HG03521 (cell line): ENCODE results near the gene SLC19A1.

Experiments used
- ATAC-seq: cut with Tn5 transposase; IDR thresholded peaks from one replicate; pipeline ENCODE4 v1.9.1; 2021; ENCODE audit warnings: mild to moderate bottlenecking, moderate library complexity; ENCODE audit not compliant: unreplicated experiment

SLC19A1 gene

DNA sequence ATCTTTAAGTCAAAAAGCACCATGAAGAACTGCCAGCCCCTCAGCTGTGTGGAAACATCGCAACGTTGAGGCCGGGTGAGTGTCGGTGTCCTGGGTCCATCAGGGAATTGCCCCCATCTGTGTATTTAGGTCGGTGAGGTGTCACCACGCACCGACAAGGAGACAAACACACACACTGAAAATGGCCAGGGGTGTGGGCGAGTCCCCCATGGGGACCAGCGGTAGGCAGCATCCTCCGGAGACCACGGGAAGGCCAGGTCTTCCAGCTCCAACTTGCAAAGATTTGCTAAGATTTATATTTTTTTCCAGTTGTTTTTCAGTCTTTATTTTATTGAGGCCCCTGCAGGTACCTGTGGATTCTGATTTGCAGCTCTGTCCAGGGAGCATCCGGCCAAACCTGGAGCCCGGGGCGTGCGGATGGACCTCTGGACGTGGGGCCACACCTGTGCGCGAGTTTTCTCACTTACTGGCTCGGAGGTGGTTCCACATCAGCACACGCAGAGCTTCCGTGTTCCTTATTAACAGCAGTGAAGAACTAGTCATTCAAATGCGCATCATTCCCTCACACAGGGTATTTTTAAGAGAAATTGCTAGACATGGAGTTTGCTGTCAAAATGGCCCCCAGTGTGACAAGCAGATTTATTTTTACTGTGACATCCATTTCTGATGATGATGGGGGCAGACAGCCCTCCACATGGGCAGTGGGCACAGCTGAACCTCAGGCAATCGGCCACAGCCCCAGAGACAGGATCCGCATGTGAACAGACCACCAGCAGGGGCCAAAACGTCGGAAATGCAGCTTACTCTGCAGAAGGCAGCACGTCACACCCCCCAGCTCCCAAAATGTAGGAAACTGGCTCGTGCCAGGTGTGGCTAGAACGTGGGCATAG, 17.2 kb upstream of the SLC19A1 start:
- no peak for ATAC-seq

DNA sequence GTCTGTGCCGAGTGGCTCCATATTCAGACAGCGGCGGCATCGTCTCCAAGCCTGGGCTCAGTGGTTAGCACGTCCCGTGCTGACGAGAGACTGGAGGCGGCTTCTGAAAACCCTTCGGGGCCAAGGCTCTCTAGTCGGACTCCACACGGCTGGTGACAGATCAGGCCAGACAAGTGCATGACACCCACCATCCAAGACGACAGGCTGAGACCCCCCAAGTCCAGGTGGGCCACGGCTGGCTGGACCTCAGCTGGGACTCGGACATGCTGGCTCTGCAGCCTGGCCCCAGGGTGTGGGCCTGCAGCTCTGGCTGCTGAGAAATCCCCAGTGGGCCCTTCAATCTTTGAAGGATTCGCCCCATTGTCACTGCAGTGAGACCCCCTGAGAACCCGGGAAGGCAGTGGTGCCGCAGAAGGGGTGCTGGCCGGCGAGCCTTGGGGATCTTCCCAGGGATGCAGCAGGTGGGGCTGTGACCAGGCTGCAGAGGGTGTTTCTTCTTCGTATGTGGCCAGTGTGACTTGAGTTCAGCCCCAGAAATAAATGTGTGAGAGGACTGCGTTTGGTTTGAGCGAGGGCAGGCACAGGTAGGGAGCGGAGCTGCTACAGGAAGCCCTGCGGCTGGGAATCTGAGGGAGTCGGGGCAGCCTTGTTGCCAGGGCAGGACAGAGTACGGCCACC, 15.9 kb upstream of the SLC19A1 start:
- no peak for ATAC-seq

DNA sequence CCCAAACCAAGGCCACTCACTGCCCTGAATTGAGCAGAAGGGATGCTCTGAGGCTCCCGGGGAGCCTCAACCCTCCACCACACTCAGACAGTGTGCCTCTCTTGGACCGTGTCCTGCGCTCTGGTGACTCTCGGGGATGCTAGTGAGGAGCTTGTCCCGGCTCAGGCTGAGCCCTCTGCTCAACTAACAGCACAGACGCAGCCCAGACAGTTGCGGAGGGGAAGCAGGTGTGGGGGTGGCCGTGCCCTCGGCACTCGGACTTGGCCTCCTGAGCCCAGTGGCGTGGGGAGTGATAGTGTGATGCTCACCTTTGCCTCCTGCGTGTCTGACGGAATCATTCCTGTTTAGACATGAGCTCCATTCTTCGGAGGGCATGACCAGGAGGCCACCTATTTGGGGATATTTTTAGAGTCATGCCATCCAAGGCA, 15.4 kb upstream of the SLC19A1 start:
- ATAC-seq = no peak

DNA sequence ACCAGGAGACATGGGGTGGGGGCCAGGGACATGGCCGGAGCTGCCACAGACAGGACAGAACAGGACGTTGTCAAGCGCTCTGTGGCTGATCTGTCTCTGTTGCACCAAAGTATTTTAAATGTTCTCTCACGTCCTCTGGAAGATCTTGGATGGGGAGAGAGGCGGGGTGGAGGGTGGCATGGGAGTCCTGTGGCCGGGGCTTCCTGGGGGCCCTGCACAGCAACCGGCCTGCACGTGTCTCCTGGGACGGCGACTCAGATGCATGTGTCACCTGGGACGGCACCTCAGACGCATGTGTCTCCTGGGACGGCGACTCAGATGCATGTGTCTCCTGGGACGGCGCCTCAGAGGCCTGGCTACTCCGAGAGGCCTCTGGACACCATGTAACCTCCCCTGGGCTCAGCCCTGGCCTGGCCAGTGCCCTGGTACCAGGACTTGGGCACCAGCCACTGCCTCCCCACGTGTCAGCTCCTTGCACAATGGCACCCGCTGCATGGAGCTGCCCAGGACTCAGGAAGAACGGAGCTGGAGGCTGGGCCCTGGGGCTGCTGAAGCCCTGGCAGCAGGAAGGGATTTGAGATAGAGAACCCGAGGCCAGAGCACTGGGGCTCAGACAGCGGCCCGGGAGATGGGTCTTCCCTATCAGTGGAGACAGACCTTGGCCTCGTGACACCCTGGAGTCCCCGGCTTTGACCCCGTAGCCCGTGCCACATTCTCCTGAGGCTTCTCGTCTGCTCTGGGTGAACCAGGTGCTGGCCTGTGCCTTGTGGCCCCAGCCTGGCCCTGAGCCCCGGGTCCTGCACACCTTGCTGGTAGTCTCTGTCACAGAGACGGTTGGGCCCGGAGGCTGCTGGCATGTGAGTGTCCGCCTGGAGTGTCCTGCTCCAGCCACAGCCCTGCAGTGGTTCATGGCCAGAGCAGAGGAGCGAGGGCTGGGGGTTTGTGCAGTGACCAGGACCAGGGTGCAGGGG, 14.7 kb upstream of the SLC19A1 start:
- no peak for ATAC-seq

DNA sequence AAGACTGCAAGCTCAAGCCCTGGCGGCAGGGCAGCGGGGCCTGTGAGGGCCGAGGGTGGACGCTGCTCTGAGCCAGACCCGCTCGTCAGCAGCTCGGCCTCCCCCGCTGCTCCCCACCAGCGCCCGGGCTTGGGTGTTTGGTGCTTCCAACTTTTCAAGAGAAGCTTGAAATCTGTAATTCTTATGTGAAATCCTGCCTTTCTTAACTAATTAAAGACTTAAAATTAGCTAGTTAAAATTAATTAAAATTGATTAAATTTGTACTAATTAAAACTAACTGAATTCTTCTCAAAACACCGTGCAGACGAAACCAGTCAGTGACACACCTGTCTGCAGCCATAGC, 14.0 kb upstream of the SLC19A1 start:
- ATAC-seq = no peak

DNA sequence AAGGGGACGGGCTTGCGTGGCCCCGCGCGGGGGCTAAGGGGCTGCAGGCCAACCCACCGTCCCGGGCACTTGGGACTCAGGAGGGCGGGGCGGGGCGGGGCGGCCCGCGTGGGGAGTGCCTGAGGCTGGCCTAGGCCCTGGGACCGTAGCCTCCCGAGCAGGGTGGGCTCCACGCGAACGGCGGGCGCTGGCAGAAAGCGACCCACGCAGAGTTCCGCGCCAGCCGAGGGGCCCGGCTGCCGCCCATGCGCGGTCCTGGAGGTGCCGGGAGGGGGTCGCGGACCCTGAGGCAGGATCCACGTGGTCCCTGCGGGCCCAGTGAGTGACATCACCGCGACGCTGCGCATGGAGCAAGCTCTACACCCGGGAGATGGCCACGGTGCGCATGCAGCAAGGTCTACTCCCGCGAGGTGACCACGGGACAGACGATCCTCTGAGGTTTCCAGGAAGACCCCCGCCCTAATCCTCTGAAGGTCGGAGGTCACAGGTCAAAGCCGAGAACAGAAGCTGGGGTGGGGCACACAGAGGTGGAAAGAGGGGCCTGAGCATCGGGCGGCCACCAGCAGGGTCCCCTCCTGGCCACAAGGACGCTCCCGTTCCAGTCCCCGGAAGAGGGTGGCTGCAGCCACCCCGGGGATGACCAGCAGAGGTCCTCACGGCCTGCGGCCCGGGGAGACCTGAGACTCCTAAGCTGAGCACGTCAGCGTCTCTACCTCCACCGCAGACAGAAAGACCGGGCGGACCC, 13.5 kb upstream of the SLC19A1 start:
- no peak for ATAC-seq

DNA sequence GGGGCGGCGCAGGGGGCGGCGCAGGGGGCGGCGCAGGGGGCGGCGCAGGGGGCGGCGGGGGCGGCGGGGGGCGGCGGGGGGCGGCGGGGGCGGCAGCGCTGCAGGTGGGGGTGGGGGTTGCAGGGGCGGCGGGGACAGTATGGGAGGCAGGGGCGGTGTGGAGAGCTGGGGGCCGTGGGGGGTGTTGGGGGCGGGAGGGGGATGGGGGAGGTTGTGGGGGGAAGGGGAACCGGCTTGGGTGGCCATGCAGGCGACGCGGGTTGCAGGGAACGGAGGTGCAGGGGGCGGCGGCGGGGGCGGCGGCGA, 13.0 kb upstream of the SLC19A1 start:
- ATAC-seq = no peak

DNA sequence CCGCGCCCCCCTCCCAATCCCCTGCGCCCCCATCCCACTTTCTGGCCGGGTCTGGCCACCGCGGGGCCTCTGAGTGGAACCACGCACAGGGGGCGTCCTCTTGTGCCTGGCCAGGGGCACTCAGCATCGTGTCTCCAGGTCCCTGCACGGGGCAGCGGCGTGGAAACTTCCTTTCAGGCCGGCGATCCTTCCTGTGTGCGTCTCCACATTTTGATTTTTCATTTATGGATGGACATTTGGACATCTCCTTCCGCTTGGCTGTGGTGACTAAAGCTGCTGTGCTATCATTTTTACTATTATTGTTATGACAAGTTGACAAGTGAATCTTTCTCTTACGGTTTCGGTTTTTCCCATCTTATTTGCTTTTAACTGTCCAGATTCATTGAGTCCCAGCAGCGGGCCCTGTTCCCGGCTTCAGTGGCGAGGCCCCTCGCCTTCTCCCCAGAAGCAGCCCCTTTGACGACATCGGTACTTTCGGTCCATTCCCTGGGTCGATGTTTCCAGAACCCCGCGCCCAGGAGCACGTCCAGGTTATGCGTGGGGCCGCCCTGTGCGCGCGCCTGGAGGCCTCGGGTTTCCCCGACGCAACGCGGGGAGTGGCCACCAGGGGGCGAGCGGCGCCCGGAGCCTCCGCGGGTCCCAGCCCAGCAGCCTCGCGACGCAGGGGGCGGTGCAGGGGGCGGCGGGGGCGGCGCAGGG, 12.4 kb upstream of the SLC19A1 start:
- ATAC-seq = no peak

DNA sequence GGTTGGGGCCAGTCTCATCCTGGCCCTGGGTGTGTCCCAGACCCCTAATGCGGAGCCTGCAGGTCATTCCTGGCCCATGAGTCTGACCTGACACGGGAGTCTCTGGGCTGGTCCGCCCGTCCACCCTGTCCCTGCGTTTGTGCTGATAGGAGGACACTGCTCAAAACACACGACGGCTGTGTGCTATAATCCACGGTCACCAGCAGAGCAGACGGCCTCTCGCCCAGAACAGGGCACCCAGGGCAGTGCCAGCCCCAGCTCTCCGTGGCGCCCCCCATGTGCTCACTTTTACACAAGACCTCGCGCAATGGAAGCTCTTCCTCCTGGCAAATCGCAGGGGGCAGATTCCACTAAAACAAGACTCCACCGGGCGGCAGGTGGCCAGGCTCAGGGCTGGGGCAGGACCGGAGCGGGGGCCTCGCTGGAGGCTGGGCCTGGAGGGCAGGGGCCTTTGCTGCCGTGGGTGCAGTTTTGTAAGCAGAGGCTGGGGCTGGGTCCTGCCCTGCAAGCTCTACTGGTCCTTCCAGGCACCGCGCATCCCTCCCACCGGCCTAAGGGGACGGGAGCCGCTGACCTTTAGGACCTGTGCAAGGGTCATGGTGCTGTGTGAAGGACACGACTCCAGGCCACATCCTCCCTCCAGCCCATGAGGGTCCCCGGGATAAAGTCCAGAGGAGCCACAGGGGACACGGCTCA, 10.6 kb upstream of the SLC19A1 start:
- no peak for ATAC-seq

DNA sequence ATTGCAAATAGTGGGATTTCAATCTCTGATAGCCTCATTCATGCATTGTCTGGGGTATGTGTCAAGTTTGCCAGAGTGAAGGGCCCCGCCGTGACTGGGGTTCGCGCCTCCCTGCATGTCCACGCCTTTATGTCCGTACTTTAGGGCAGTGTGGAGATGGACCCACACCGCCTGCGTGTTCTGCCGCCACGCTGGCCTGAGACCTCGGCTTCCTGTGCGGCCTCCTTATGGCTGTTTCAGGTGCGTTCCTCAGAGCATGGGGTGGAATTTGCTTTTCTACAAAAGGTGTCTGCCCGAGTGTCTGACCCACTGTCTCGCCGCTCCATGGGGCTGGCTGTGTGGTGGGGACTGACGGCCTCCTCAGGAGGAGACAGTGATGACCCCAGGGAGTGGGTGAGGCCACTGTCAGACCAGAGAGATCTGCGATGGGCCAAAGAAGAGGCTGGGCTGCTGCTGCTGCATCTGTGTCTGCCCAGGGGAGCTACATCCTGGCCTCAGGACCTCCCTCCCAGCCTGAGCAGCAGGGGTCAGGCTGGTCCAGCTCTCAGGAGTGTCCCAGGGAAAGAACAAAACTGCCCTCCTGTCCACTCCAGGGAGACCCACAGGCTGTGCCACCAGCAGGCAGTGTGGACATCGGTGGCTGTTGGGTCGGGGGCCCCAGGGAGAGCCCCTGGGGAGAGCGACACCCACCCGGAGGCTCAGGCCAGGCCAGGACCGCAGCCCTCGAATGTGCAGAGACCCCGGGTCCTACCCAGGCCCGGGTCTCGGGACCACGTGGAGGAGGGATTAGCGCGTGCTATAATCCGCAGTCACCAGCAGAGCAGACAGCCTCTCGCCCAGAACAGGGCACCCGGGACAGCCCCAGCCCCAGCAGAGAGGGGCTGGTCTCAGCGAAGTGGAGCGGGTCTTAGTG, 9.8 kb upstream of the SLC19A1 start:
- ATAC-seq = no peak

DNA sequence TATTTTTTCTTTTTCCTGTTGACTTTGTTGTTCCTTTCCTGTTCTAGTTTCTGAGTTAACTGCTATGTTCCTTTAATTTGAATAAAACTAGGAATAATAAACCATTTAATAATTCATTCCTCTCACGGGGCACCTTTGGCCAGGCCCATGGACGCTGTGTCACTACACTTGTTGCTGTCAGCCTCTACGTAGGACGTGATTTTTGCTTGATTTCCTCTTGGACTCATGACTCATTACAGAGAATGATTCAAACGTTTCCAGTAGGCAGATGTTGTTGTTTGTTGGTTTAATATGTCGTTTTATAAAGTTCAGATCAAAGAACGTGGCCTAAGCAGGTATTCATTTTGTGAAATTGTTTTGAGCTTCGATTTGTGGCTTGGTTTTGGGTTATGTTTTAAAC, 9.1 kb upstream of the SLC19A1 start:
- ATAC-seq = no peak

DNA sequence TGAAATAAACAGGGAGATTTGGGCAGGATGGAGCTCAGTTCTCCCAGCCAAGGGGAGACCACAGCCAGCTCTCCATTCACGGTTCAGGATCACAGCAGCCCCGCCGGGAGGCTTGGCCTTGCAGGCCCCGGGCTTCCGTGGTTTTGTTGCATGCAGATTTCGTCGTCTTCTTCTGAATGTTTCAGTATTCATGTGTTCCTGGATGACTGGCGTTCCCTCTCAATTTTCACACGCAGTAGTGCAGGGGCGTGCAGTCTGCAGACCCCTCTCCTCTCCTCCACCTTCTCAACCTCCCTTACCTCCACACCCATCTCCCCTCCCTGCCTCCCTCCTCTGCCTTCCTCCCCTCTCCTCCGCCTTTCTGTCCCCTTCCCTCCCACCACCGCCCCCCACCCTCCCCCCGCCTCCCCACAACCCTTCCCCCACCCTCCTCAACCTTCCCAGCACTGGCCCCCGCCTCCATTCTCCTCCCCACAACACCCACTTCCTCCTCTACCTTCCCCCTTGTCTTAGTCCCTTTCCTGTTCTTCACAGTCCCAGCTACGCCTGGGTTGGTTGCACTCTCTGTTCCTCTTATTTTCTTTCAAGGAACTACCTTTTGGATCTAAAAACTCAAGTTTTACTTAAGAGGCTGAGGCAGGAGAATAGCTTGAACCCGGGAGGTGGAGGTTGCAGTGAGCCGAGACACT, 8.4 kb upstream of the SLC19A1 start:
- no peak for ATAC-seq

DNA sequence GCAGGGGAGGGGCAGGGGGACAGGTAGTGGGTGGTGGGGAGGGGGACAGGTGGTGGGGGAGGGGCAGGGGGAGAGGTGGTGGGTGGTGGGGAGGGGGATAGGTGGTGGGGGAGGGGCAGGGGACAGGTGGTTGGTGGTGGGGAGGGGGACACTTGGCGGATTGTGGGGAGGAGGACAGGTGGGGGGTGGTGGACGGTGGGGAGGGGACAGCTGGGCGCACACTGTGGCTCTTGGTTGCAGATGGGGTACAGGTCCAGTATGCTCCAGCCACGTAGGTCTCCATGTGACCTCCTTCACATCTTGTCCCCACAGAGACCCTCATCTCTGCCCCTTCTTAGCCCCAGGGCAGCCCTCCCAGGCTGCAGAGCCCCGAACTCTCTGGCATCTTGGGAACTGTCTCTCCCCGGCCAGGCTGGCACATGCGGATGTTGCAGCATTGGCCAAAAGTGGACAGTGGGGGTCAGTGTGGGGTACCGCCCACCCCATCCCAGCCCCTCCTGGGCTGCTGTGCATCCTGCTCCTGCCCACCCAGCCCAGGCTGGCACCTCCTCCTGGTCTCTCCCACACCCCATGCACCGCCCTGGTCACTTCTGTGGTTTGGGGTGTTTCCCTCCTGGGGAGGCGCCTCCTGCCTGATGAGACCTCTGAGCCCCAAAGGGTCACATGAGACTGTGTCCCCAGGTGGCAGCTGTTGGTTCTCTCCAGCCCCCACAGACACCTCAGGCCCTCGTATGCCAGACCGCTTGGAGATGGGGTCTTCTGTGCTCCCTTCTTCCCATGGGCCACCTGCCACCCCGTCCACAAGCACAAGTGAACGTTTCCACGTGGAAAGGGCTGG, 7.6 kb upstream of the SLC19A1 start:
- no peak for ATAC-seq

DNA sequence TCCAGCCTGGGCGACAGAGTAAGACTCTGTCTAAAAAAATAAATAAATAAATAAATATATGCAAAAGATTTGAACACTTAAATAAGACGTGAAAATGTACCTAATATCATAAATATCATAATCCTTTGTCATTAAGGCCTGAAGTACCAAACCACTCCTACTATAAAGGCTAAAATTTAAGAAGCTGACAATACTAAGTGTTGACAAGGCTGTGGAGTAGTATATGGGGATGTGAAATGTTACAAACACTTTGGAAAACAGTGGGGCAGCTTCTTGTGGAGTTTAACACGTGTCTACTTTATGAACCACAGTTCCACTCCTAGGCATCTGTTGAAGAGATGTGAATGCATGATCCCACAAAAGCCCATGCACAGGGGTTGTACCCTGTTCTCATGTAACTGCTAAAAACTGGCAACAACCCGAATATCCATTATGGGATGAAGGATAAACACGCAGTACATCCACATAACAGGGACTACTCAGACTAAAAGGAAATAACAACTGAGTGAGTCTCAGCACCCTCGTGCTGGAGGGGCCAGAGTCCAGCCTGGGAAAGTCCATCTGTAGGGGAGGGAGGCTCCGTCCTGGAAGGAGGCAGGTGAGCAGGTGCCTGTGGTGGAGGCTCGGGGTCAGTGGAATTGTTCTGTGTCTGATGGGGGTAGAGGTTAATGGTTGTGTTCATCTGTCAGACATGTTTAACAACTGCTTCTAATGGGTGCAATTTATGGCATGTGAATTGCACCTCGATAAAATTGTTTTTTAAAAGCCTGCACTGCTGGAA, 6.7 kb upstream of the SLC19A1 start:
- no peak for ATAC-seq

DNA sequence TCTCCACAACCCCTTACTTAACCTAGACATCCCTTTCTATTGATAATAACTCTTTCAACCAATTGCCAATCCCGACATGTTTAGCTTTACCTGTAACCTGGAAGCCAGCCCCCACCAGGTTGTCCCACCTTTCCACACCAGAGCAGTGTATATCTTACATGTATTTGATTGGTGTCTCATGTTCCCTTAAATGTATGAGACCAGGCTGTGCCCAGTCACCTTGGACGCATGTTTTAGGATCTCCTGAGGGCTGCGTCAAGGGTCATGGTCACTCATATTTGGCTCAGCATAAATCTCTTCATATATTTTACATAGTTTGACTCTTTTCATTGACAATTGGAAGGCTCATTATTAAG, 5.3 kb upstream of the SLC19A1 start:
- ATAC-seq = no peak
